Hepatic stellate cell (primary cell): Measurements from ENCODE around the gene MSANTD1.

Experiments
- DNase-seq: peaks from one replicate; pipeline ENCODE4 v3.0.0; 2011; ENCODE audit warnings: low spot score

Gene MSANTD1

DNA sequence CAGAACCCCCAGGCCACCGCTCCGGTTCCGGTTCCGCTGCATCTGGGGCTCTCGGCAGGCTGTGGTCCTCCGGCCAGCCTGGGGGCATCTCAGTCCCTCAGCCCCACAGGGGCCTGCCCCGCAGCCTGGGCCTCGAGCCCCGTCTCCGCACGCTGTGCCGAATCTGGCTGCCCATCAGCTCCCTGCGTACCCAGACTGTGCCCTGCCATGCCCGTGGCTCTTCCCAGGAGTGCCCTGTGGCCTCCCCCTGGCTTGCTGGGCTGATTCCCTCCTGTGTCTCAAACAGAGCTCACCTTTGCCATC, 830 bp upstream of the MSANTD1 start:
- DNase-seq, result no peak

GRCh38 chr4:3249711-3250437, 915 bp downstream of the MSANTD1 start:
- no peak for DNase-seq

GRCh38 chr4:3250438-3250955, 1.5 kb downstream of the MSANTD1 start:
- no peak for DNase-seq

GRCh38 chr4:3250956-3251690, 2.2 kb downstream of the MSANTD1 start:
- no peak for DNase-seq

DNA sequence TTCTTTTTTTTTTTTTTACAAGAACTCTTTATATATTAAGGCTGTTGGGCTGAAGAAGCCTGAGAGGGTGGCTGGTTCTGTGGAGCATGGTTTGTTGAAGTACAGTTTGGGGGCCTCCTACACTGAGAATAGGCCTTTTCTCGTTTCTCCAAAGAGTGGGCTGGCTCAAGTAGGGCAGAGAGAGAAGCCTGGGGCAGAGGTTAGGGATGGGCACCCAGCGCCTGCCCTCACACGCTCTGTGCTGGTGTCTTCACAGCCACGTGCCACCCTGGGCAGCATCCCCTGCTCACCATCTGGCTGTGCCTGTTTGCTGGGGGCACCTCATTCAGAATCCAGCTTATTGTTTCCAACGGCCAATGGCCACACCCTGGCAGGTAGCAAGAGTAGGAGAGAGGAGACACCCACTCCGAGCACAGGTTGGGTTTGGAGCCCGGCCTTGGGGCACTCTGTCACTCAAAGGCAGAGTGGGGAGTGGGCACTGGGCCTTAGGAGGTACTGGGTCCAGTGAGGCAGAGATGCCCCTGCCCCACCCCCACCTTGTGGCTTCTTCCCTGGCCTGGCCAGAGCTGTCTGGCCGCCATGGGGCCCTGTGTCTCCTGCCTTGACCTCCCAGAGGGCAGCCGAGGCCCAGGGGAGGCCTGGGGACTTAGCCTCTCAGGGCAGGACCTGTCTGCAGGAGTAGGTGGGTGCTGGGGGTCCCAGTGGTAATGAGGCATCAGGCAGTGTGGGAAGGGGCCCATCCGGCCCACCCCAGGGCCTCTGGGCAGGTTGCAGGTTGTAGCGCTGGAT, 2.9 kb downstream of the MSANTD1 start:
- no peak for DNase-seq

- no peak for DNase-seq
Observed at GRCh38 chr4:3252480-3252828, 3.5 kb downstream of the MSANTD1 start.

DNA sequence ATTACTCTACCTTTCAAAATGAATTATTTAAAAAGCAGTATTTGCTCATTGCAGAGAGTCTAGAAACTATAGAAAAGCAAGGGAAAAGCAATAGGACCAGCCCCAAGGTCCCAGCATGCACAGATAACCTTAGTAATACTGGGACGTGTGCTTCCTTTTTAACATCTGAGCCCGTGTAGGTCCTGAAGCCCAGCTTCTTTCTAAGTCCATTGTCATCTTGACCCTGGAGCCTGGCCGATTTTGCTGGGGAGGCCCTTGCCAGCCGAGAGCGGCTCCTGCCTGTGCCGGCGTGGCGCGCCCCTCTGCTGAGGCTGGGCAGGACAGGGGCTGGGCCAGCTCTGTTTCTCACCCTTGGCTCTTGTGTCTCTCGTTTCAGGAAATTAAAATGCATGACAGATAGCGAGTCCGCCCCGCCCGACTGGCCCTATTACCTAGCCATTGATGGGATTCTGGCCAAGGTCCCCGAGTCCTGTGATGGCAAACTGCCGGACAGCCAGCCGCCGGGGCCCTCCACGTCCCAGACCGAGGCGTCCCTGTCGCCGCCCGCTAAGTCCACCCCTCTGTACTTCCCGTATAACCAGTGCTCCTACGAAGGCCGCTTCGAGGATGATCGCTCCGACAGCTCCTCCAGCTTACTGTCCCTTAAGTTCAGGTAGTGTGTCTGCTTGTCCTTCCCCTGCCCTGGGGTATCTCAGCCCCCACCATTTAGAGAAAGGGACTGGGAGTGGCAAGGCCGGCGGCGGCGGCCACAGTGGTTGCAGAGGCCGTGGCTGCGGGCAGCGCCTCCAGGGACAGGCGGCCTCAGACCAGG, 4.1 kb downstream of the MSANTD1 start:
- DNase-seq, result no peak

- no peak for DNase-seq
Observed at GRCh38 chr4:3253808-3254207, 4.8 kb downstream of the MSANTD1 start.

GRCh38 chr4:3254302-3255131, 5.6 kb downstream of the MSANTD1 start:
- no peak for DNase-seq

DNA sequence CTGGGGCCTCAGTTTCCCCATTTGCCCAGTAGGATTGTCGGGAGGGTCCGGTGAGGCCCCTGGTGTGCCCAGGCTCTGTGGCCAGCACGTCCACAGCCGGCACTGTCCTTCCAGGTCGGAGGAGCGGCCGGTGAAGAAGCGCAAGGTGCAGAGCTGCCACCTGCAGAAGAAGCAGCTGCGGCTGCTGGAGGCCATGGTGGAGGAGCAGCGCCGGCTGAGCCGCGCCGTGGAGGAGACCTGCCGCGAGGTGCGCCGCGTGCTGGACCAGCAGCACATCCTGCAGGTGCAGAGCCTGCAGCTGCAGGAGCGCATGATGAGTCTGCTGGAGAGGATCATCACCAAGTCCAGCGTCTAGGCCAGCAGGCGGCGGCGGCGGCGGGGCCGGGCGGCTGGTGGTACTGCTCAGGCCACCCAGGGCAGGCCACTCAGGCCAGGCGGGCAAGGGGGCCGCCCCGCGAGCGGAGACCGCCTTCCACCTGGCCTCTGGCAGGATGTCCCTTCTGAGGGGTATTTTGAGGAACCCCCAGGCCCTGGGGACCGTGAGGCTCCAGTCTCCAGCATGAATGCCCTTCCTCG, 6.7 kb downstream of the MSANTD1 start:
- no peak for DNase-seq

- DNase-seq, result no peak
Observed at GRCh38 chr4:3256230-3257102, 7.5 kb downstream of the MSANTD1 start.

DNA sequence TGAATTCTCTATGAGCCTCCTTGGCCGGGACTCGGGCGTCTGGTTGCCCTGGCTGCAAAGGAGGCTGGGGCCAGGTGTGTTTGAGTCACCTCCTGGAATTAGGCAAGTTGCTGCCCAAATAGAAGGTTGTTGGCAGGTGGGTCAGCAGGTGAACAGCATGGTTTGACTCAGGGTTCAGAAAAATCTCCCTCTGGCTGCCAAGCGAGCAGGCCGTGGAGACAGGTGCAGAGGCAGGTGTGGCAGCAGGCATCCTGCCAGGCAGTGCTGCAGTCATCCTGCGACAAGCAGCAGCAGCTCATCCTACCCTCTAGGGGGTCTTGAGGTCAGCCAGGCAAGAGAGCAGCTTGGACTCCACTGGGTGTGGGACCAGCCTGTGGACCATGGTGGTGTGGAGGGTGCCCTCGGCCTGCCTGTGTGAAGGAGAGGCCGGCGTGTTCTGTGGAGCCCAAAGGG, 8.2 kb downstream of the MSANTD1 start:
- DNase-seq, result no peak

GRCh38 chr4:3257556-3258482, 8.9 kb downstream of the MSANTD1 start:
- DNase-seq, result no peak

- no peak for DNase-seq
Observed at GRCh38 chr4:3261411-3262207, 12.7 kb downstream of the MSANTD1 start.

DNA sequence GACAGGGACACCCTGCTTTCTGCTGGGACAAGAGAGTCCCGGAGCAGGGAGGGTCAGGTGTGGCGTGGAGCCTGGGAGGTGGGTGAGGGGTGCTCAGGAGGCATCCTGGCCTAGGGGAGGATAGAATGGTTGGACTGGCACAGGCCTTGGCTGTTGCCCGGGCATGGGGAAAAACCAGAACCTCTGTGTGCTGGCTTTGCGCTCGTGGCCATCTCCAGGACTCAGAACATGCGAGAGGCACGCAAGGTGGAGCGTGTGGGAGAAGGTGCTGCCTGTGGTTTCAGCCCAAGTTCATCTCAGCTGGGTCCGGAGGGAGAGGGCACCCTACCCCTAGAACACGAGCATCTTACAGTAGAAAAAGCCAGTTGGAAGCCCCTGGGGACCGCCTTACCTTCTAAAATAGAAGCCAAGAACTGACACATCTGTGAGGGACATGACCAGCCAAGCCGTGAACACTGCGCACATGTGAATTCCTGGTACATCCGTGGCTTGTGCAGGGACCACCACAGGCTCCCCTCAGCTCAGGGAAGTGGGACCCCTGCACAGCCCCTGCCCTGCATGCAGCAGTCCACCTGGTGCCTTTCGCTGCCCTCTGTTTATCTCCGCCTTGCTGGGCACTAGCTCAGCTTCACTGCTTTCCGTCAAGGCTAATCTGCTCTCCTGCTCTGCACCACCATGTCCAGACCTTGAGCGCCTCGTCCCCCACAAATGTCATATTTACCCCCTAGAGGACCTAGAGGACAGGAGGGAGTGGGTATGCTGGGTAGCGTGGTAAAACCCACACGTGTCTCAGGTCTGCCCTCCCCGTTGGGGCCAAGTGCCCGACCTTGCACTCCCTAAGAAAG, 13.5 kb downstream of the MSANTD1 start:
- no peak for DNase-seq

GRCh38 chr4:3263053-3263875, 14.3 kb downstream of the MSANTD1 start:
- no peak for DNase-seq
